WTC11 (cell line): ENCODE results near the gene KCMF1. TPM values are rescaled to one million over a fixed set of nuclear protein-coding genes. Genes with fewer than 3 reads are reported as not detected.

Experiments used
- ATAC-seq: fragments of 200-7000 bp; cut with Tn5 transposase; 2 replicates; pipeline ENCODE4 v1.10.0; 2021; ENCODE audit warnings: mild to moderate bottlenecking, moderate library complexity
- CTCF ChIA-PET: fragments of 300-600 bp; sonication (Branson Sonifier 250); formaldehyde crosslinking; loops from one replicate; lab custom pipeline; 2021; ENCODE audit warnings: antibody characterized with exemption; lab: Charles Lee
- POLR2A ChIA-PET: fragments of 350-600 bp; sonication (Branson Sonifier 250); formaldehyde crosslinking; loops from one replicate; lab custom pipeline; 2021; ENCODE audit warnings: antibody characterized with exemption; lab: Charles Lee
- DNase-seq: peaks from one replicate; pipeline ENCODE4 v3.0.0; 2021; ENCODE audit warnings: low spot score
- H3K27ac Mint-ChIP-seq: 2 replicates; pipeline ENCODE4 v1.8.0; 2021; ENCODE audit warnings: mixed read lengths
- H3K27me3 Mint-ChIP-seq: 2 replicates; pipeline ENCODE4 v1.8.0; 2021; ENCODE audit warnings: low read depth, mild to moderate bottlenecking, moderate library complexity, mixed read lengths
- H3K36me3 Mint-ChIP-seq: 2 replicates; pipeline ENCODE4 v1.8.0; 2021; ENCODE audit warnings: mixed read lengths
- H3K4me1 Mint-ChIP-seq: 2 replicates; pipeline ENCODE4 v1.8.0; 2022; ENCODE audit warnings: mixed read lengths
- H3K4me3 Mint-ChIP-seq: 2 replicates; pipeline ENCODE4 v1.8.0; 2021; ENCODE audit warnings: mild to moderate bottlenecking, moderate library complexity, mixed read lengths
- H3K9me3 Mint-ChIP-seq: 2 replicates; pipeline ENCODE4 v1.8.0; 2021; ENCODE audit warnings: mixed read lengths
- ATF1 ChIP-seq: sonication (generic); formaldehyde crosslinking; IDR thresholded peaks from 2 replicates; pipeline ENCODE4 v1.8.1; 2023; ENCODE audit warnings: mild to moderate bottlenecking, moderate library complexity, missing genetic modification reagents
- CDX4 ChIP-seq: fragments of 250-450 bp; sonication (Bioruptor Pico); IDR thresholded peaks from 2 replicates; pipeline ENCODE4 v1.9.0; 2021; ENCODE audit warnings: moderate library complexity, mild to moderate bottlenecking, inconsistent platforms, borderline replicate concordance
- CREB1 ChIP-seq: sonication (generic); formaldehyde crosslinking; IDR thresholded peaks from 2 replicates; pipeline ENCODE4 v1.8.0; 2023; ENCODE audit warnings: mild to moderate bottlenecking, missing genetic modification reagents
- E2F1 ChIP-seq: sonication (generic); formaldehyde crosslinking; IDR thresholded peaks from 2 replicates; pipeline ENCODE4 v1.8.0; 2022; ENCODE audit warnings: mild to moderate bottlenecking, missing genetic modification reagents
- E2F4 ChIP-seq: sonication (generic); formaldehyde crosslinking; IDR thresholded peaks from 2 replicates; pipeline ENCODE4 v1.8.1; 2022; ENCODE audit warnings: low read depth, mild to moderate bottlenecking, moderate library complexity, missing genetic modification reagents, borderline replicate concordance
- E2F5 ChIP-seq: sonication (generic); formaldehyde crosslinking; IDR thresholded peaks from 2 replicates; pipeline ENCODE4 v1.8.1; 2022; ENCODE audit warnings: mild to moderate bottlenecking, moderate library complexity, missing genetic modification reagents
- EMX1 ChIP-seq: fragments of 250-450 bp; sonication (Bioruptor Pico); IDR thresholded peaks from 2 replicates; pipeline ENCODE4 v1.8.0; 2021; ENCODE audit warnings: mild to moderate bottlenecking
- FOXP1 ChIP-seq: sonication (generic); formaldehyde crosslinking; IDR thresholded peaks from 2 replicates; pipeline ENCODE4 v1.8.0; 2022; ENCODE audit warnings: missing genetic modification reagents, mild to moderate bottlenecking, moderate library complexity, borderline replicate concordance
- HMGA2 ChIP-seq: fragments of 250-450 bp; sonication (Bioruptor Pico); IDR thresholded peaks from 2 replicates; pipeline ENCODE4 v1.4.0; 2021; ENCODE audit warnings: mild to moderate bottlenecking, moderate library complexity
- JUN ChIP-seq: sonication (generic); formaldehyde crosslinking; IDR thresholded peaks from 2 replicates; pipeline ENCODE4 v1.8.0; 2023; ENCODE audit warnings: mild to moderate bottlenecking, missing genetic modification reagents
- KAT7 ChIP-seq: sonication (generic); formaldehyde crosslinking; IDR thresholded peaks from 2 replicates; pipeline ENCODE4 v1.8.1; 2023; ENCODE audit warnings: missing genetic modification reagents, mild to moderate bottlenecking, borderline replicate concordance
- MXD4 ChIP-seq: fragments of 250-450 bp; sonication (Bioruptor Pico); IDR thresholded peaks from 2 replicates; pipeline ENCODE4 v1.8.0; 2021; ENCODE audit warnings: mild to moderate bottlenecking, moderate library complexity, borderline replicate concordance
- MYBL2 ChIP-seq: sonication (generic); formaldehyde crosslinking; IDR thresholded peaks from 2 replicates; pipeline ENCODE4 v1.8.1; 2023; ENCODE audit warnings: mild to moderate bottlenecking, moderate library complexity, missing genetic modification reagents
- NR2C2 ChIP-seq: sonication (generic); formaldehyde crosslinking; IDR thresholded peaks from 2 replicates; pipeline ENCODE4 v1.8.0; 2022; ENCODE audit warnings: mild to moderate bottlenecking, missing genetic modification reagents
- NR3C1 ChIP-seq: sonication (generic); formaldehyde crosslinking; conservative IDR thresholded peaks from 2 replicates; pipeline ENCODE4 v1.8.1; 2023; ENCODE audit warnings: low read depth, mild to moderate bottlenecking, missing genetic modification reagents
- OVOL2 ChIP-seq: fragments of 250-450 bp; sonication (Bioruptor Pico); IDR thresholded peaks from 2 replicates; pipeline ENCODE4 v1.9.0; 2021; ENCODE audit warnings: mild to moderate bottlenecking, borderline replicate concordance
- RELA ChIP-seq: sonication (generic); formaldehyde crosslinking; IDR thresholded peaks from 2 replicates; pipeline ENCODE4 v1.8.1; 2022; ENCODE audit warnings: missing genetic modification reagents, mild to moderate bottlenecking, borderline replicate concordance
- SOX15 ChIP-seq: fragments of 250-450 bp; sonication (Bioruptor Pico); IDR thresholded peaks from 2 replicates; pipeline ENCODE4 v1.9.0; 2021; ENCODE audit warnings: mild to moderate bottlenecking
- STAT6 ChIP-seq: sonication (generic); formaldehyde crosslinking; conservative IDR thresholded peaks from 2 replicates; pipeline ENCODE4 v1.8.1; 2023; ENCODE audit warnings: mild to moderate bottlenecking, low read depth, missing genetic modification reagents, moderate library complexity
- TCF7 ChIP-seq: sonication (generic); formaldehyde crosslinking; IDR thresholded peaks from 2 replicates; pipeline ENCODE4 v1.8.0; 2022; ENCODE audit warnings: mild to moderate bottlenecking, low read depth, missing genetic modification reagents, moderate library complexity
- TEAD1 ChIP-seq: sonication (generic); formaldehyde crosslinking; IDR thresholded peaks from 2 replicates; pipeline ENCODE4 v1.8.0; 2022; ENCODE audit warnings: mild to moderate bottlenecking, missing genetic modification reagents
- USF2 ChIP-seq: sonication (generic); formaldehyde crosslinking; IDR thresholded peaks from 2 replicates; pipeline ENCODE4 v1.8.1; 2023; ENCODE audit warnings: mild to moderate bottlenecking, missing genetic modification reagents, moderate library complexity
- ZNF396 ChIP-seq: fragments of 250-450 bp; sonication (Bioruptor Pico); IDR thresholded peaks from 2 replicates; pipeline ENCODE4 v1.8.0; 2021; ENCODE audit warnings: mild to moderate bottlenecking, moderate library complexity, borderline replicate concordance
- ZNF416 ChIP-seq: fragments of 250-450 bp; sonication (Bioruptor Pico); IDR thresholded peaks from 2 replicates; pipeline ENCODE4 v1.9.0; 2021; ENCODE audit warnings: mild to moderate bottlenecking, inconsistent platforms
- ZNF512 ChIP-seq: sonication (generic); formaldehyde crosslinking; IDR thresholded peaks from 2 replicates; pipeline ENCODE4 v1.8.1; 2022; ENCODE audit warnings: missing genetic modification reagents, borderline replicate concordance
- total RNA-seq: library from RNA; stranded (reverse); gene quantifications from 3 replicates; pipeline ENCODE4 v1.2.3, GENCODE V29; 2021

KCMF1 gene
- total RNA-seq, 1 experiment from 2014 or later = 117 TPM

- TF ChIP-seq STAT6 (no peak), E2F1 (CRISPR knock-in tag) (no peak), MXD4 (CRISPR knock-in tag) (no peak), NR2C2 (no peak), ZNF416 (no peak), TCF7 (CRISPR knock-in tag) (no peak), MYBL2 (no peak), OVOL2 (no peak), E2F4 (CRISPR knock-in tag) (no peak), NR3C1 (CRISPR knock-in tag) (no peak)
Observed at GRCh38 chr2:85017411-85018048, 46.6 kb downstream of the KCMF1 start (continued).

- Mint-ChIP-seq H3K27me3 (no peaks in the 10 kb centered on the region), H3K9me3 (0 out of 2 replicates have a peak, but pooled peaks cover 4% of the 10 kb centered on the region), H3K27ac (0 out of 2 replicates have a peak overlapping the region, but pooled peaks have one; percentile 13), H3K4me1 (peaks cover 54% of the 10 kb centered on the region), H3K36me3 (peaks cover 9% of the 10 kb centered on the region), H3K4me3 (no peak overlapping the region)
- ATAC-seq (no peak), DNase-seq (no peak)
- TF ChIP-seq STAT6 (no peak), KAT7 (CRISPR knock-in tag) (no peak), SOX15 (CRISPR knock-in tag) (no peak), ZNF396 (no peak), CDX4 (CRISPR knock-in tag) (no peak), CREB1 (CRISPR knock-in tag) (no peak), HMGA2 (no peak), TEAD1 (no peak), ATF1 (no peak), EMX1 (CRISPR knock-in tag) (no peak), MYBL2 (no peak), ZNF512 (no peak), USF2 (CRISPR knock-in tag) (no peak), FOXP1 (CRISPR knock-in tag) (no peak), RELA (CRISPR knock-in tag) (no peak), JUN (CRISPR knock-in tag) (no peak), E2F5 (CRISPR knock-in tag) (no peak)
- ChIA-PET CTCF (interaction anchor here (0.6 to 1.5 kb wide), 18 partner anchors 11 to 282 kb away, joined by 3 to 14 read pairs (median 3); no protein-coding TSS in a partner anchor), POLR2A (no interaction called here)
Observed at GRCh38 chr2:85018049-85018447, 47.1 kb downstream of the KCMF1 start.
